IPS-11a (cell line): ENCODE results near the gene ATG5.

Source experiments
- H3K4me3 ChIP-seq: one replicate; pipeline ENCODE4 v1.5.1; 2013; ENCODE audit warnings: low read depth, low read length, control low read depth

Gene ATG5

DNA sequence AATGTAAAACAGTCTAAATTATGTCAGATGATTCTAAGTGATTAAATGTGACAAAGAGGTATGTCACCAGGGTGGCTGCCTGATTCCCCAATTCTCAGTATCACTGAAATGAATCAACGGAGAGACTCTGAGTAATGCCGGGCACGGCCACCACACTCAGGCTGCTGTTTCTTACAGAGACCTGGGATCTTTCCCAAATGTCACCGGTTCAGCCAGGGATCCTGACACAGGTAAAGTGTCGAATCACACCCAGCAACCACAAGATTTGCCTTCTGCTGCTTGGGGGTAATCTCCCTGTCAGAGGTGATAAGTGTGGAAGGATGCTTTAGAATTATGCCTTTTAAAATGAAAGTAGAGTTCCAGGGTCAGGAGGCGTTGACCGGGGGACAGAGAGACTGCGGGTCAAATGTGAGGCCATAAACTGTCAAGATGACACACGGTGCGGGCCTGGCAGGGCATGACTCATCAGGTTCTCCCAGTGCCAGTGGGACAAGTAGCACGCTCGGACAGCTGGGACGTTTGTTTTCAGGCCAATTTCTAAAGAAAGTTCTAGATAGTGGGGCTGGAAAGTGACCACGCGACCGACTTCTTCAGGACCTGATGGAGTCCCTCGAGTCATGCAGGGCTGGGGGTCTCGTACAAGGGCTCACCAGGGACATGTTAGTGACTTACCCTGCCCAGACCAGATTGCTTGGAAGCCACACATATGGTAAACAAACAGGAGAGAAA is 190.5 kb downstream of the ATG5 start:
- no peak overlapping the region for H3K4me3 ChIP-seq
